ENCODE measurements around the gene CASTOR2.

- no peak for TF ChIP-seq POLR2A (IDR thresholded peaks at IDR 0.05)
- TF ChIP-seq CTCF (IDR thresholded peaks at IDR 0.05): no peak
- TF ChIP-seq EP300 (IDR thresholded peaks at IDR 0.05): no peak
Observed at GRCh38 chr7:75024922-75025321, 60.4 kb downstream of the CASTOR2 start.

All from tibial nerve (tissue), 4 donors.